Anterior cingulate cortex (tissue), 58 donors: ENCODE results near the gene SUPT7L.
"Not testable (repeated sequence)": the region's sequence is repeated elsewhere in the genome, so short reads cannot be mapped to it uniquely, and the experiment has no call there.

Experiments used
- DNase-seq, 58 donors: peaks; one replicate each; lab custom pipeline; 2025; lab: John Stamatoyannopoulos, UW

The SUPT7L gene

DNA sequence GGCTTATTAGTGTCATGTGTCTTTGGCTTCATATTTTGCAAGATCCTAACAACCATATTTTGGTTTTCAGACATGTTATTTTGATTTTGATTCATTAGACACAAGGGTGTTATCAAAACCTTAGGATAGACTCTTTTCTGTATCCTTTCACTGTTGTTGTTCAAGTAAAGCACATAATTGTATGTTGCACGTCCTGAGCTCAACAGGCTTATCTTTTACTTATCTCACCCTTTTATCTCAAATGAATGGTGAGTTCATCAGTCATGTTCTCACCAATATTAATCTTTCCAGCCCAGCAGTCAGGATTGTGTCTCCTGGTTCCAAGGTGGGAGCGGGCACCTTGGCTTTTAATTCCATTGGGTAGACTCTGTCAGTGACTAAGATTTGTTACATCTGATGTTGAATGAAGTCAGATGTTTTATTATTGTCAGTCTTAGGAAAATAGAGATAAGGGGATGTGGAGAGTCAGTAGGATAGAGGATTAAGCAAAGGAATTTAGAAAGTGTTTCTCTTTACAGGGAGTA lies 22.6 kb downstream of the SUPT7L start:
- no peak for DNase-seq

DNA sequence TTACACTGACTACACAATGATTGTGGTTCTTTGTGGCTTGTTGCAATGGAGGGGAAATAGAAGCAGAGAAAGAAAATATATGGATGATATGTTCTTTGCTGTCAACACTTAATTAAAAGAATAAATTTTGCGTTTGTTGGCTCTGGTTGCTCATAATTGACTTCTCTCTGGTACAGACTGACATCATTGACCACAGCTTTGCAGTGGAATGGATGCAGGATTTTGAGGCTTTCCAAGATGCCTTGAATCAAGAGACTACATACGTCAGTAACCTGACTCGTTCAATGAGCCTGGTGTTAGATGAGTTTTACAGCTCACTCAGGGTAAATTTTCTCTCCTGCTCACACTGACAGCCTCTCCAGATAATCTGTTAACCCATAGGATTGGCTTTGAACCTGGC lies 24.7 kb downstream of the SUPT7L start:
- DNase-seq = no peak

DNA sequence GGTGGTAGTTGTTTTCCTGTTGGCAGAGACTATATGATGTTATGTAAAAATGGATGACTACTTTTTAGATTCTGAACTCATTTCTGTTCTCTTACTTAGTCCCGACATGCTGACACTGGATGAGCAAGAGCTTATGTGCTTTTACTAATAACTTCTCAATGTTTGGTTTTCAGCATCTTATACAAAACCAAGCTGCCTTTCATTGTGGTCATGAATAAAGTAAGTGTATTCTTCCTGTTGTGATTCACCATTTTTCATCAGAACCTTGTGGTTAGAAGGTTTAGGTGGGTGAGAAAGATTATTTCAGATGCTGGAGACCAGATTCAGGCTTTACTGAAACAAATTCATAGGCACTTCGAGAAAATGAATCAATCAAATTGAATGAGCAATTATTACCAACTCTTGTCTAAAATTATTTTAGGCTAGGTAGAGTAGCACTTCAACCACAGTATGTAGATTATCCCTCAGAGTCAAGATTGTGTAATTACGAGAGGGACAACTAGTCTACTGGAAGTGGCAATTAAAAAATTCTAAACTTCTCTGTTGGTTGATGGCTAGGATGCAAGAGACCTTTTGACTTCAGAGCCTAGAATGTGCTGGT lies 25.3 kb downstream of the SUPT7L start:
- no peak for DNase-seq

- no peak for DNase-seq
Measured at GRCh38 chr2:27636766-27637165, 26.6 kb downstream of the SUPT7L start.

GRCh38 chr2:27634291-27634690 lies 29.1 kb downstream of the SUPT7L start:
- DNase-seq = no peak

DNA sequence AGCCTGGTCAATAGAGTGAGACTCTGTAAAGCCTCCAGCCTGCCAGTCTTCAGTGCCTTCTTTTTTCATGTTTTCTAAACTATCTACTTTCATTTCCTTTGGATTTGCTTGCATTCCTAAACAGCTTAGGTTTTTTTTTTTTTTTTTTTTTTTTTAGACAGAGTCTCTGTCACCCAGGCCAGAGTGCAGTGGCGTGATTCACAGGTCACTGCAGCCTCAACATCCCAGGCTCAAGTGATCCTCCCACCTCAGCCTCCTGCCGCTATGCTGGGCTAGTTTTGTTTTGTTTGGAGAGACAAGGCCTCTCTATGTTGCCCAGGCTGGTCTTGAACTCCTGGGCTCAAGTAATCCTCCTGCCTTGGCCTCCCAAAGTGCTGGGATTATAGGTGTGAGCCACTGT lies 33.2 kb downstream of the SUPT7L start:
- DNase-seq = not testable (repeated sequence)

- peak; percentile 44 to 94 (median 86) for DNase-seq
Measured at GRCh38 chr2:27628767-27629709, 34.4 kb downstream of the SUPT7L start, which contains the start of the genes CCDC121 and GPN1. TSS of gene CCDC121 (minus strand) at chr2:27629012. CDS start at chr2:27627799, 1,213 bp downstream. TSS of gene GPN1 (plus strand) at chr2:27629050. CDS start at chr2:27629059, 9 bp downstream.

DNA sequence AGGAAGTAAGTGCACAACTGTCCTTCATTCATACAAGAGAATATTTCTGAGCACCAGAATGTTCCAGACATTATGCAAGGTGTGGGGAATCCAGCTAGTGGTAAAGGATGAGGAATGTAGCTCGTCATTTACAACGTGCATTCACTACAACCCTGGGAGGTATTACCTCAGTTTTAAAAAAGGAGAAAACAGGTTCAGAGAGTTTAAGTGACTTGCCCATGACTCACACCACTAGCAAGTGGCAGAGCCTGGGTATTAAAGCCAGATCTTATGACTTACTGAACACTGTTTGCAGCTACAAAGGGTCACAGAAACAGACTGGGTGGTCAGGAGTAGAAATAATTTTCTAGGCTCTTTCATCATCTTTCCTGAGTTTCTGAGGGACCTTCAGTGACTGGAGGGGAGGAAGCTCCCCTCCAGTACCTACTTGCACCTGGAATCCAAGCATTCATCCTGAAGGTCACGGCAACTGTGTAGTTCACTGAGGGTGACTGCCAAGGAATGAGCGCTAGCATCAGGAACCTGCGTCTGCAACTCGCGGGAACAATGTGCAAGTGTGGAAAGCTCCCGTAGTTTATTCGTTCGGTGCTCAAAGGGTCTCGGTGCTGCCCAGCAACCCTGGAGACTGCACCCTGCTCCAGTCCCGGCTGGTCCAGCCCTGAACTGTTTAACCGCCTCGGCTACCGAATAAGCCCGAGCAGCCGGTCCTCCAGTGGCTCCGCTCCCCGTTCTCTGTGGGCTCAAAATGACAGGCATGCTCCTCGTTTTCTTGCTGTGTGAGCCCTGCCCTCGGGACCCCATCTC lies 35.2 kb downstream of the SUPT7L start:
- peak in 12 of 58 donors; percentile 8 to 79 (median 48) for DNase-seq

GRCh38 chr2:27626921-27627320 lies 36.5 kb downstream of the SUPT7L start:
- DNase-seq = peak in 4 of 58 donors; percentile 2 to 8 (median 6)

GRCh38 chr2:27626323-27626722 lies 37.1 kb downstream of the SUPT7L start:
- not testable (repeated sequence) for DNase-seq

DNA sequence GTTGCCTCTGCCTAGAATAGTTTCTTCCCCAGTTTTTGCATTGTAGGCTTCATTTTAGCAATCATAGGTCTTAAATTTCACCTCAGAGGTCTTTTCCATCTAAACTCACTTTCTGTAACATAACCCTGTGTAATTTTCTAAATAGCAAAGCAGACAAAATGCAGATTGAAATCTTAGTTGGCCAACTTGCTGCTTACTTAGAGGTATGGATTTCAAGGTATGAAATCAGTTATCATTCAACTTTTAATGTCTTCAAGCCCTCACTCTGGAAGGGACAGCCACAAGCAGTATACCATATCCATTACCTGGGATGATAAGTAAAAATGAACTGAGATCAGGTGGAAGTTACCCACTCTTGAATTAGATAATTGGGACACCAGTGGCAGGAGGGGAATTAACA lies 38.5 kb downstream of the SUPT7L start:
- no peak for DNase-seq

DNA sequence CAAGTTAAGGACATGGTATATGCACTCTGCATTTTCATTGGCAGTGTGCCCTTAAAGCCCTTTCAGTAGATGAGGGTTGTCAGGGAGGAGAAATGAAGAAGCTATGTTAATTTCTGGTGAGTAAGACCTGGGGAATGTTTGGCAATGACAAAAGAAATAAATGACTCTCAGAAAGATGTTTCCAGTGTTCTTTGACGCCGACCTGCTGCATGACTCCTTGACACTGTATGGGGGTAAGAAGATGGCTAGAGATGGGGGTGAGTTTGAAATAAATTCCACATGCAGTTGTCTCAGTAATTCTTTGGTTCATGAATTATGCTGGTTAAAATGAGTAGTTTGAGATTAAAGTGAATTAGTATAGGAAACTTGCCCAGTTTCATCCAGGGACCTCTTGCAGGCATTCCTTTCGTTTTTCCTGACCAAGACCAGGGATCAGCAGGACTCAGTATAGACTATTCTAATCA lies 40.5 kb downstream of the SUPT7L start:
- DNase-seq = no peak

- DNase-seq = no peak
Measured at GRCh38 chr2:27621524-27621923, 41.9 kb downstream of the SUPT7L start.

DNA sequence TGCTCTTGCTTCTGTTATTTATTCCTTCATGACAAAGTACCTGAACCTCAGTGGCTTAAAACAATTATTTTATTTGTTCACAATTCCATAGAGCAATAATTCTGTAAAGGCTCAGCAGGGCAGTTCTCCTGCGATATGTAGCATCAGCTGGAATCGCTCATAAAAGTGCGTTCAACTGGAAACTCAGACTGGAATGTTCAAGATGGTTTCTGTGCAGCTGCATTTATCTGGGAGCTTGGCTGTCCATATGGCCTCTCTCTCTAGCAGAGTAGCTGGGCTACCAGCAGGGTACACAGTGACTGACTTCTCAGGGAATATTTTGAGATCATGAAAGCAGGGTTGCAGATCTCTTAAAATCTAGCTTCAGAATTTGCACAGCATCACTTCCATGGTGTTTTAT lies 48.1 kb downstream of the SUPT7L start:
- DNase-seq = no peak

GRCh38 chr2:27613985-27614384 lies 49.4 kb downstream of the SUPT7L start:
- no peak for DNase-seq

GRCh38 chr2:27606611-27607010 lies 56.8 kb downstream of the SUPT7L start:
- no peak for DNase-seq
